Measurements from ENCODE around the gene TNS3.

TNS3 gene

GRCh38 chr7:47458057-47458456 lies 123.9 kb downstream of the TNS3 start:
- Histone ChIP-seq H3K9me3 (ENCODE audit: severe bottlenecking) (no peaks in the 10 kb centered on the region), H3K27ac (no peak overlapping the region), H3K4me3 (ENCODE audit: low read depth, low read length) (no peak overlapping the region), H3K27me3 (ENCODE audit: insufficient read depth, low read depth, severe bottlenecking) (no peaks in the 10 kb centered on the region), H3K36me3 (no peaks in the 10 kb centered on the region)
- no peak for DNase-seq
- no peak for TF ChIP-seq CTCF (IDR thresholded peaks at IDR 0.05; ENCODE audit: low read depth, low read length)

- no peak overlapping the region for H3K4me3 ChIP-seq (ENCODE audit: low read depth, low read length)
- H3K36me3 ChIP-seq: no peaks in the 10 kb centered on the region
- H3K27me3 ChIP-seq (ENCODE audit: insufficient read depth, low read depth, severe bottlenecking): no peaks in the 10 kb centered on the region
- no peak for DNase-seq
- H3K9me3 ChIP-seq (ENCODE audit: severe bottlenecking): no peaks in the 10 kb centered on the region
- no peak for TF ChIP-seq CTCF (IDR thresholded peaks at IDR 0.05; ENCODE audit: low read depth, low read length)
- no peak overlapping the region for H3K27ac ChIP-seq
Measured at GRCh38 chr7:47456210-47456955, 125.5 kb downstream of the TNS3 start.

GRCh38 chr7:47455872-47456185 lies 126.1 kb downstream of the TNS3 start:
- no peak overlapping the region for H3K4me3 ChIP-seq (ENCODE audit: low read depth, low read length)
- H3K27ac ChIP-seq: no peak overlapping the region
- H3K36me3 ChIP-seq: no peaks in the 10 kb centered on the region
- no peak for DNase-seq
- TF ChIP-seq CTCF (IDR thresholded peaks at IDR 0.05; ENCODE audit: low read depth, low read length): no peak
- no peaks in the 10 kb centered on the region for H3K9me3 ChIP-seq (ENCODE audit: severe bottlenecking)
- H3K27me3 ChIP-seq (ENCODE audit: insufficient read depth, low read depth, severe bottlenecking): no peaks in the 10 kb centered on the region

GRCh38 chr7:47454974-47455871 lies 126.7 kb downstream of the TNS3 start:
- H3K9me3 ChIP-seq (ENCODE audit: severe bottlenecking): no peaks in the 10 kb centered on the region
- no peaks in the 10 kb centered on the region for H3K27me3 ChIP-seq (ENCODE audit: insufficient read depth, low read depth, severe bottlenecking)
- no peaks in the 10 kb centered on the region for H3K36me3 ChIP-seq
- DNase-seq: no peak
- TF ChIP-seq CTCF (IDR thresholded peaks at IDR 0.05; ENCODE audit: low read depth, low read length): no peak
- H3K27ac ChIP-seq: no peak overlapping the region
- no peak overlapping the region for H3K4me3 ChIP-seq (ENCODE audit: low read depth, low read length)

GRCh38 chr7:47454069-47454973 lies 127.6 kb downstream of the TNS3 start:
- H3K4me3 ChIP-seq (ENCODE audit: low read depth, low read length): no peak overlapping the region
- DNase-seq: no peak
- H3K27me3 ChIP-seq (ENCODE audit: insufficient read depth, low read depth, severe bottlenecking): no peaks in the 10 kb centered on the region
- H3K9me3 ChIP-seq (ENCODE audit: severe bottlenecking): no peaks in the 10 kb centered on the region
- TF ChIP-seq CTCF (IDR thresholded peaks at IDR 0.05; ENCODE audit: low read depth, low read length): no peak
- H3K27ac ChIP-seq: no peak overlapping the region
- H3K36me3 ChIP-seq: no peaks in the 10 kb centered on the region
